HepG2 (cell line): ENCODE results near the gene CRISPLD2.

Source experiments
- EP300 ChIP-seq, 3 experiments: sonication (generic) in 1 of 3; formaldehyde crosslinking in 1 of 3; IDR thresholded peaks; 2 replicates each; pipeline versions ENCODE4 v1.5.1 to v1.6.1; 2011 to 2020; ENCODE audit warnings: low read depth in 2 of 3, low read length in 2 of 3, borderline replicate concordance in 1 of 3, improper control_type of control experiment in 1 of 3, mild to moderate bottlenecking in 1 of 3, missing genetic modification reagents in 1 of 3, moderate library complexity in 1 of 3
- MXI1 ChIP-seq: IDR thresholded peaks from 3 replicates; pipeline ENCODE4 v1.6.1; 2012; ENCODE audit warnings: low read depth, low read length, inconsistent platforms, borderline replicate concordance
- POLR2AphosphoS2 ChIP-seq: IDR thresholded peaks from 2 replicates; pipeline ENCODE4 v1.6.1; 2011; ENCODE audit warnings: low read depth, low read length, improper control_type of control experiment
- REXO4 ChIP-seq: sonication (generic); formaldehyde crosslinking; IDR thresholded peaks from 2 replicates; pipeline ENCODE4 v1.8.0; 2022; ENCODE audit warnings: missing genetic modification reagents, mild to moderate bottlenecking, borderline replicate concordance
- SUZ12 ChIP-seq: fragments of 150-350 bp; IDR thresholded peaks from 2 replicates; pipeline ENCODE4 v1.6.1; 2014; ENCODE audit warnings: low read depth, low read length
- TAF1 ChIP-seq: sonication (generic); formaldehyde crosslinking; IDR thresholded peaks from 2 replicates; pipeline ENCODE4 v1.4.0; 2020; ENCODE audit warnings: missing genetic modification reagents
- ZNF530 ChIP-seq: sonication (generic); formaldehyde crosslinking; IDR thresholded peaks from 2 replicates; pipeline ENCODE4 v1.5.0; 2020; ENCODE audit warnings: low read depth, mild to moderate bottlenecking, missing genetic modification reagents
- ZNF589 ChIP-seq: sonication (generic); formaldehyde crosslinking; conservative IDR thresholded peaks from 2 replicates; pipeline ENCODE4 v1.8.0; 2022; ENCODE audit warnings: mild to moderate bottlenecking, moderate library complexity, missing genetic modification reagents
- ZNF709 ChIP-seq: sonication (generic); formaldehyde crosslinking; IDR thresholded peaks from 2 replicates; pipeline ENCODE4 v1.5.0; 2020; ENCODE audit warnings: mild to moderate bottlenecking, missing genetic modification reagents
- ZNF75D ChIP-seq: sonication (generic); formaldehyde crosslinking; IDR thresholded peaks from 2 replicates; pipeline ENCODE4 v1.8.1; 2023; ENCODE audit warnings: missing genetic modification reagents, mild to moderate bottlenecking, borderline replicate concordance
- TF ChIP-seq, protein P1 (sequence below): sonication (generic); formaldehyde crosslinking; IDR thresholded peaks from 2 replicates; pipeline ENCODE4 v1.5.0; 2020; ENCODE audit warnings: missing genetic modification reagents
- TF ChIP-seq, protein P2 (sequence below): sonication (generic); formaldehyde crosslinking; conservative IDR thresholded peaks from 2 replicates; pipeline ENCODE4 v1.5.0; 2020; ENCODE audit warnings: missing genetic modification reagents
- TF ChIP-seq, protein P3 (sequence below): sonication (generic); formaldehyde crosslinking; IDR thresholded peaks from 2 replicates; pipeline ENCODE4 v1.5.0; 2020; ENCODE audit warnings: mild to moderate bottlenecking, missing genetic modification reagents, moderate library complexity
- TF ChIP-seq, protein P4 (sequence below): sonication (generic); formaldehyde crosslinking; IDR thresholded peaks from 2 replicates; pipeline ENCODE4 v1.8.1; 2022; ENCODE audit warnings: mild to moderate bottlenecking, missing genetic modification reagents

DNA sequence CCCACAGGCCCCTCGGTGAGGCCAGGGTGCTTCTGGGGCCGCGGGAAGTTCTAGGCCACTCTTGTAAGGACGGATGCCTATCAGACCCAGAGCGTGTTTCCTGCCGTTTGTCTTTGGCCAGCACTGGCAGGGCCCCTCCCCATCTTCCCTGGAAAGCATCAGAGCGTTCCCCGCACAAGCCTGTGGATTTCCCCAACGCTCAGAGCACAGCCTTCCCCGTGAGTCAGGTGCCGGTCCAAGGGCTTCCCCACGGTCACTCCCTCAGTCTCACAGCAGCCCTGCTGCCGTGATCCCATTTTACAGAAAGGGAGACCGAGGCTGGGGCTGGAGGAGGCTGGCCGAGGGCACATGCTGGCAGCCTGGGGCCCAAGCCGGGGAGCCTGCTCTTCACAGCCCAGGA is 33.7 kb downstream of the CRISPLD2 start:
- TF ChIP-seq SUZ12 (no peak), ZNF709 (CRISPR knock-in tag) (no peak), MXI1 (no peak), TAF1 (CRISPR knock-in tag) (no peak), POLR2AphosphoS2 (no peak), ZNF589 (CRISPR knock-in tag) (no peak), ZNF530 (CRISPR knock-in tag) (no peak), EP300 (IDR thresholded peaks at IDR 0.05; ENCODE audit: low read depth in 2 of 2, low read length in 2 of 2) (no peak), EP300 (CRISPR knock-in tag; IDR thresholded peaks at IDR 0.05; ENCODE audit: borderline replicate concordance) (no peak), REXO4 (CRISPR knock-in tag) (no peak), ZNF75D (CRISPR knock-in tag) (no peak)
- TF ChIP-seq, protein P1, sequence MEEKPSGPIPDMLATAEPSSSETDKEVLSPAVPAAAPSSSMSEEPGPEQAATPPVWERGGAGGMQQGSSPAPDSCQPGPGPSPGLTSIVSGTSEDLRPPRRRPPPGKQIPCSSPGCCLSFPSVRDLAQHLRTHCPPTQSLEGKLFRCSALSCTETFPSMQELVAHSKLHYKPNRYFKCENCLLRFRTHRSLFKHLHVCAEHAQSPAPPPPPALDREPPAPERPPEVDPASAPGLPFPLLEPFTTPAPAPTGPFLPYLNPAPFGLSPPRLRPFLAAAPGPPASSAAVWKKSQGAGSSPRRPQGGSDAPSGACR, result no peak
- TF ChIP-seq, protein P2, sequence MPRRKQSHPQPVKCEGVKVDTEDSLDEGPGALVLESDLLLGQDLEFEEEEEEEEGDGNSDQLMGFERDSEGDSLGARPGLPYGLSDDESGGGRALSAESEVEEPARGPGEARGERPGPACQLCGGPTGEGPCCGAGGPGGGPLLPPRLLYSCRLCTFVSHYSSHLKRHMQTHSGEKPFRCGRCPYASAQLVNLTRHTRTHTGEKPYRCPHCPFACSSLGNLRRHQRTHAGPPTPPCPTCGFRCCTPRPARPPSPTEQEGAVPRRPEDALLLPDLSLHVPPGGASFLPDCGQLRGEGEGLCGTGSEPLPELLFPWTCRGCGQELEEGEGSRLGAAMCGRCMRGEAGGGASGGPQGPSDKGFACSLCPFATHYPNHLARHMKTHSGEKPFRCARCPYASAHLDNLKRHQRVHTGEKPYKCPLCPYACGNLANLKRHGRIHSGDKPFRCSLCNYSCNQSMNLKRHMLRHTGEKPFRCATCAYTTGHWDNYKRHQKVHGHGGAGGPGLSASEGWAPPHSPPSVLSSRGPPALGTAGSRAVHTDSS (CRISPR knock-in tag), result no peak
- TF ChIP-seq, protein P3, sequence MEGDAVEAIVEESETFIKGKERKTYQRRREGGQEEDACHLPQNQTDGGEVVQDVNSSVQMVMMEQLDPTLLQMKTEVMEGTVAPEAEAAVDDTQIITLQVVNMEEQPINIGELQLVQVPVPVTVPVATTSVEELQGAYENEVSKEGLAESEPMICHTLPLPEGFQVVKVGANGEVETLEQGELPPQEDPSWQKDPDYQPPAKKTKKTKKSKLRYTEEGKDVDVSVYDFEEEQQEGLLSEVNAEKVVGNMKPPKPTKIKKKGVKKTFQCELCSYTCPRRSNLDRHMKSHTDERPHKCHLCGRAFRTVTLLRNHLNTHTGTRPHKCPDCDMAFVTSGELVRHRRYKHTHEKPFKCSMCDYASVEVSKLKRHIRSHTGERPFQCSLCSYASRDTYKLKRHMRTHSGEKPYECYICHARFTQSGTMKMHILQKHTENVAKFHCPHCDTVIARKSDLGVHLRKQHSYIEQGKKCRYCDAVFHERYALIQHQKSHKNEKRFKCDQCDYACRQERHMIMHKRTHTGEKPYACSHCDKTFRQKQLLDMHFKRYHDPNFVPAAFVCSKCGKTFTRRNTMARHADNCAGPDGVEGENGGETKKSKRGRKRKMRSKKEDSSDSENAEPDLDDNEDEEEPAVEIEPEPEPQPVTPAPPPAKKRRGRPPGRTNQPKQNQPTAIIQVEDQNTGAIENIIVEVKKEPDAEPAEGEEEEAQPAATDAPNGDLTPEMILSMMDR (CRISPR knock-in tag), result no peak
- TF ChIP-seq, protein P4, sequence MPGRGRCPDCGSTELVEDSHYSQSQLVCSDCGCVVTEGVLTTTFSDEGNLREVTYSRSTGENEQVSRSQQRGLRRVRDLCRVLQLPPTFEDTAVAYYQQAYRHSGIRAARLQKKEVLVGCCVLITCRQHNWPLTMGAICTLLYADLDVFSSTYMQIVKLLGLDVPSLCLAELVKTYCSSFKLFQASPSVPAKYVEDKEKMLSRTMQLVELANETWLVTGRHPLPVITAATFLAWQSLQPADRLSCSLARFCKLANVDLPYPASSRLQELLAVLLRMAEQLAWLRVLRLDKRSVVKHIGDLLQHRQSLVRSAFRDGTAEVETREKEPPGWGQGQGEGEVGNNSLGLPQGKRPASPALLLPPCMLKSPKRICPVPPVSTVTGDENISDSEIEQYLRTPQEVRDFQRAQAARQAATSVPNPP (CRISPR knock-in tag), result no peak
